Stimulated activated naive CD8-positive, alpha-beta T cell treated with anti-CD3 and anti-CD28 coated beads, Interleukin-15, Interleukin-2, amounts not matched to agents 100 U/mL and 50 U/mL, for 24 hours (primary cell): ENCODE measurements around the gene HCRTR1.

Experiments
- ATAC-seq: fragments of 150-1000 bp; cut with Tn5 transposase; one replicate; pipeline ENCODE4 v1.10.0; 2021
- DNase-seq: peaks from one replicate; pipeline ENCODE4 v3.0.0; 2021

The HCRTR1 gene

DNA sequence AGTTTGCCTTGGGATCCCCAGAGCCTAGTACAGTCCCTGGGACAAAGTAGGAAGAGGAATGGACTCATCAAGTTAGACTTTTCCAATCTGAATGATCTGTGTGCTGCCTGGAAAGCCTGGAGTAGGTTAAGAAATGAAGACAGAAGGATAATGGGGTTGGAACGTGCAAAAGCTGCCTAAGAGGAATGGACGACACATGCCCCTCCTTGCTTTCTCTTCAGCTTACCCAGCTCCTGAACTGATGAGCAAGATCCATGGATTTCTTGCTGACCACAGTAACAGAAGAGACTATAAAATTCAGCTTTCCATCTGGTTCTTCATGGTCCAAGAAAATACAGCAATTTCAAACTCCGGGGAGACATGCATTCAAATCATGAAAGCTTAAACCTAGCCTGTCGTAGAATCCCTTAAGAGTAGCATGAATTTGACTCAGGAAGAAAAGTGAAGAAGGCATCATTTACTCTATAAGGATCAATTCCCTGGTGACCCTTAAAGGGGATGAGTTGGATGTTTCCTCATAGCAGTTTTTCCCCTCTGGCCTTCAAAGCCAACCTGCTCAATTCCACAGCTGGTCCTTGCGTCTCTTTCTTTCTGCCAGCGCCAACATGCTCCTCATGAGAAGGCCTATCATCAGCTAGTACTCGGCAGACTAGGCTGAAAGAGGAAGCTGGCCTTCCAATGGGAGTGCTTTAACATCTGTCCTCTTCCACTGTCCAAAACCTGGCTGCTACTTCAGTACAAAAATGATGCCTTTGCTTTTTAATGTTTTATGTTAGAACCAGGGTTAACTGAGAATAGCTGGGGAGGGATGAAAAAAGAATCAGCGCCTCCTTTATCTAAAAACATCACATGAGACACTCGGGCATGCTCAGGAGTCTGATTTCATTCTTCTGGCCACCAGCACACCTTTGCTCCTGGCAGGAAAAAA lies 32.9 kb downstream of the HCRTR1 start:
- ATAC-seq (no peak), DNase-seq (no peak)

- no peak for DNase-seq
- ATAC-seq: no peak
Observed at GRCh38 chr1:31651089-31651420, 33.6 kb downstream of the HCRTR1 start.

GRCh38 chr1:31651766-31652165 lies 34.3 kb downstream of the HCRTR1 start:
- DNase-seq (no peak), ATAC-seq (no peak)

- ATAC-seq (no peak), DNase-seq (no peak)
Observed at GRCh38 chr1:31652891-31653499, 35.5 kb downstream of the HCRTR1 start.

DNA sequence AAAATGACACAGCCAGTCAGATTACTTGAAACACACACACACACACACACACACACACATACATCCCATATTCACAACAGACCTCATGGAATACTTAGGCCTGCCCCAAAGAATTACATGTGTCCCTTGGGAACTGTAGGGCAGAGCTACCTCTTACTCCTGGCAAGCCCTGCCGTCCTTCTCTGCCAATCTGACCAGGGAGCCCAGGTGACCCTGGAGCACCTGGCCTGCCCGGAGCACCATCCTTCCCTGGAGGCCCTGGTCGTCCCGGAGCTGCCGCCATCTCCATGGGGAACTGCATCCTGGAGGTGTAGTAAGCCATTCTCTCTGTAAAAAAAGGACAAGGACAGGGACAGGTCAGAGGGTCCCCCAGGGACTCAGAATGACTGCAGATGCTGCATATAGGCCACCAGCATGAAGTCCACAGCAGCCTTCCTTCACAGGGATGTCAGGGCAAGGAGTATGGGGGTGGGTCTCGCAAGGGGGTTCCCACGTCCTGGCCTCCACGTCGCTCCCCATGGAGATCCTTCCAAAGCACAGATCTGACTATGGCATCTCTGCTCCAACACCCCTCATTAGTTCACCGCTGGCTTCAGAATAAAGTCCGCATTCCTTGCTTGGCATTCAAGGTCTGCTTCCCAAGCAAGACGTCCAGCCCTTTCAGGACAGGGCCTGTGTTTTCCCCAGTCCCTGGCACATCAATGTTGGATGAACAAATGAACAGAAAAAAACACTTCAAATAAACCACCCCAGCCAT lies 36.4 kb downstream of the HCRTR1 start:
- ATAC-seq: no peak
- no peak for DNase-seq

DNA sequence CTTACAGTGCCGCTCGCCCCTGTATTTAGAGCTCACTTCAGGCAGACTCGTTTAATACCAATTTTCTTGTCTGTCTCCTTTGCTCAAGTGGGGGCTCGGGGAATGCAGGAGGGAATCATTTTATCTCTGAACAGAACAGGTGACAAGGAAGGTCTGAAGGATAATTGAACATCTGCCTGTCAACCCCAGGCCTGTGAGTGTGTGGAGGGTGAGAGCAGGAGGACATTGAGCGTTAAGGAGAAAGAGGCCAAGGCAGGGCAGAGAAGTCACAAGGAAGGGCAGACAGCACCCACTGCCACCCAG lies 36.9 kb downstream of the HCRTR1 start:
- no peak for DNase-seq
- no peak for ATAC-seq

- no peak for DNase-seq
- ATAC-seq: no peak
Observed at GRCh38 chr1:31655104-31655503, 37.6 kb downstream of the HCRTR1 start.

DNA sequence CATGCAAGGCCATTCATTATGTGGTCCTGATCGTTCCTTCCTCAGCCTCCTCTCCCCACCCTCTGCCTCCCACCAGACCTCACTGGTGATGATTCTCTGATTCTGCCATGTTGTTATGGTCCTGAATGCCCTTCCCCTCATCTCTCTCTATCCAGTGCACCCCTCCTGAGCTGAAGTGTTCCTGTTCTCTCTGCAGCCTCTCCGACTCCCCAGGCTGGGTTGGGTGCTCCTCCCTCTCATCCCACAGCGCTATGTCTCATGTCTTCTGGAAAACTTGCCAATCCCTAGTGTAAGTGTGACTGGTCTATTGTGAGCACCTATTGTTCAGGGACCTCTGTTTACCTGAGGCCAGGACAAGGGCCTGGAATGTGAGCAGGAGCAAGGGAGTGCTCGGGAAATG lies 38.3 kb downstream of the HCRTR1 start:
- ATAC-seq (no peak), DNase-seq (no peak)

DNA sequence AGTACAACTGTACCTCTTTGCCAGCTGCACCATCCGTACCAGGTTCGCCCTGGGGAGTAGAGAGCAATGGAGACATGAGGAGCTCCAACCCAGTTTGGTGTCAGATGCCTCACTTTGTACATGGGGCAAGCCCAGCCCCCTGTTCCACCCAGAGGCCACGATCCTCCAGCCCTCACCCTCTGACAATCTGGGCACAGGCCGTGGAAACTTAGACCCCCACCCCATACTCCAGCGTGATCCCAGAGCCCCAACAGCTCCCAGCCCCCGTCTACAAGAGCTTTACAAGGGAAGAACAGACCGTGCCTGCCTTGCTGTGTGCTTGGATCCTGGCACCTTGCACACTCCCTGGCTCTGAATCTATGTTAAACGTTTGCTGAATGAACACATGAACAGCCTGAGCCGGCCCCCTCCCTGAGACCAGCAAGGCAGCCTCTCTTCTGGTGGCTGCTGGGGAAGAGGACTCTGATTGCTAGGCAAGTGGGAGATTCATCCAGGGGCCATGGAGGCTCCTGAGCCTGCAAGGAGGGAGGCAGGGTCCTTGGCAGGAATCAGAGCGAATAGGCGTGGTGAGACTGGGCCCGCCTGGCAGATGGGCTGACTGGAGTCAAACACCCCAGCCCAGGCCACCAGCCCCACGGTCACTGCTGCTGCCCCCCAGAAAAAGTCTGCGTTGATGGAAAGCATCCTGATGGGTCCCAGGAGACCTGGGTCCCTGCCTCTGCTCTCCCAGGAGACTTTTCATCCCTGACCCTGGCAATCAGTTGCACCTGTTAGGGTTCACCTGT lies 39.7 kb downstream of the HCRTR1 start:
- ATAC-seq (no peak), DNase-seq (no peak)

DNA sequence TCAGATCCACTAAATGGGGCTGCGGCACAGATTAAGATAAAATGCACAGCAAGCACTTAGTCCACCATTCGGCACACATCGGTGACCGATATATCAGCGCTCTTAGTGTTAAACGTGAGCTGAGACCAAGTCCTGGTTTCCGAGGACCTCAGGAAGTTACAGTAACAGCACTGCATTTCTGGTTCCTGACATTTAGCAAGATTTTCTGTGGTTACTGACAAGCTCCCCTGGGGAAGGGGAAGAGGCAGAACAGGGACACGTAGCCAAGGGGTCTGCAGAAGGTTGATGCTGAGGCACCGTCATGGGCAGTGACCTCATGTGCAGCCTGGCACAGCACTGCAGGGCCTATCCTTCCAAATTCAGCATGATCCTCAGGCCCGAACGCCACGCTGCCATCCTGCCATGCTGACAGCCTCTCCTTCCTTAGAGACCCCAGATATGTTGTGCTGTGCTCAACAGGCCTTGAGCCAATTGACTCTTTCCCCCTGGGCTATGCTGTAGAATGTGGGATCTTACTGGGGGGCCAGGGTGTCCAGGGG lies 40.6 kb downstream of the HCRTR1 start:
- DNase-seq: no peak
- ATAC-seq: no peak

DNA sequence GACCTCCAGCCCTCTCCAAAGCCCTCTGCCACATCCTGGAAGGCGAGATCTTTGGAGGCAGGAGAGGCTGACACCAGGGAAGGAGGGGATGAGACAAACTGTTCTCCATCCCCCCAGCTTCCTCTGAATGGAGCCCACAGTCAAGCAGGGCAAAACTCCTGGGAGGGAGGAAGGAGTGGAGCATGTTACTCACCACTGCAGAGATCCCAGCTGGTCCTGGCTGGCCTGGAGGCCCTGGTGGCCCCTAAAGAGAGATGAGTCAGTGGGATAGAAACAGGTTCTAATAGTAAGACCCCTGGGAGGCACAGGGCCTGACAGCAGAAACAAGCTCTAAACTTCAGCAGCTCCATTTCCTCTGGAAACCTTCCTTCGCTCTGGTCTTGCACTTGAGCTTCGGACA lies 41.2 kb downstream of the HCRTR1 start:
- DNase-seq: no peak
- ATAC-seq: no peak

DNA sequence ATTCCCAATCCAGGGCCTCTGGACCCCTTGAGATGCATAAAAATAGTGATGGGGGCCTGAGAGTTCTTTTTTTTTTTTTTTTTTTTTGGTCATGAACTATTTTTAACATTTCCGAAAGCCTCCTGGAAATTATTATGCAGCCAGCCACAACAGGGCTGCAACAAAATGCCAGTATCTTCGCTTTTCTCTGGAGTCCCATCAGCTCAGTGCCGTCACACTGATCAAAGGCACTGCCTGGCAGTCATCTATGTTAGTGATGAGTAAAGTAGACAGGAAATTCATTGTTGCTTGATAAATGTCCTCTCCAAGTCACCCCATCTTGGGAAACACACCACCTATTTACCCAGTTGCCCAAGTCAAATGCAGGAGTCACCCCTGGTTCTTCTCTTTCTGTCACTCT lies 42.4 kb downstream of the HCRTR1 start:
- no peak for DNase-seq
- ATAC-seq: no peak

DNA sequence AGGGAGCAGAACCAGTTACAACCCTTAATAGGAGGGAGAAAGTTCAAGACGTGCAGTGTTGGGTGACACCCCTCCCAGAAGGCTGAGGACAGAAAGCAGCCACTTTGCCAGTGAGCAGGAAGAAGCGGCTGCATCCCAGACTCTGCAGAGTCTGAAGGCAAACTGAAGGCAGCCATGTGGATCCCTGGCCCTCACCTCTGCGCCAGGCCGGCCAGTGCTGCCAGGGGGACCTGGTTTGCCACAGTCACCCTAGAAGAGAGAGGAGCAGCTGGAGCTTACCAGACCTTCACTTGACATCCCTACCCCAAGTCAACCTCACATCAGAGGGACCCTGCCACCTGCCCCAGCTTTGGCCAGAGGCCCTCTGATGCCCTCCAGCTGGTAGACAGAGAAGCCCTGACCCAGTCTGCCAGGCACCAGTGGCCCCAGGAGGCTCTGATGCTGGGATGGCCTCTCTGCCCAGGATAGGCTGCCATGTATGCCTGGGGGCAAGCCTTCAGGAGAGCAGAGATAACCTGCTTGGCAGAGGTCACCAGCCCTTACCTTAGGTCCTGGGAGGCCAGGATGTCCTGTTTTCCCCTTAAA lies 43.5 kb downstream of the HCRTR1 start:
- no peak for DNase-seq
- ATAC-seq: no peak

- no peak for ATAC-seq
- no peak for DNase-seq
Observed at GRCh38 chr1:31661856-31662255, 44.4 kb downstream of the HCRTR1 start.

- no peak for DNase-seq
- no peak for ATAC-seq
Observed at GRCh38 chr1:31662463-31662862, 45.0 kb downstream of the HCRTR1 start.

- peak; percentile 74 for DNase-seq
Observed at GRCh38 chr1:31663622-31664452, 46.3 kb downstream of the HCRTR1 start.

DNA sequence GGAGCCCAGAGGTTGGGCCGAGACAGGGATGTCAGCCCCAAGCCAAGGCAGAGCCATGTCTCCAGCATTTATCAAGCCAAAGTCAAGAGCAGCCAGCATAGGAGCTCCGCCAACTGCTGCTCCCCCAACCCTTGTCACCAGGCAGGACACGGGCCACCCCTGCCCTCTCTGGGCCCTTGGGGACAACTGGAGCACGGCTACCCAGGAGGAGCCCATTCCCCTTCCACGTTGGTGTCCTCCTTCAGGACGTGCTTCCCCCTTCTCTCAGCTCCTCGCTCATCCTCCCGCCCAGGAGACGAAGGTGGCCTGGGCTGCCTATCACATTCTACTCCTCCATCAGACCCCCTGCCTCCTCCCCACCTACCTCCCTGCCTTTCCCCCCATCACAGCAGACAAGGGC lies 47.0 kb downstream of the HCRTR1 start:
- DNase-seq (no peak), ATAC-seq (no peak)

More at GRCh38 chr1:31663622-31664452, 46.3 kb downstream of the HCRTR1 start:
- ATAC-seq: no peak

DNA sequence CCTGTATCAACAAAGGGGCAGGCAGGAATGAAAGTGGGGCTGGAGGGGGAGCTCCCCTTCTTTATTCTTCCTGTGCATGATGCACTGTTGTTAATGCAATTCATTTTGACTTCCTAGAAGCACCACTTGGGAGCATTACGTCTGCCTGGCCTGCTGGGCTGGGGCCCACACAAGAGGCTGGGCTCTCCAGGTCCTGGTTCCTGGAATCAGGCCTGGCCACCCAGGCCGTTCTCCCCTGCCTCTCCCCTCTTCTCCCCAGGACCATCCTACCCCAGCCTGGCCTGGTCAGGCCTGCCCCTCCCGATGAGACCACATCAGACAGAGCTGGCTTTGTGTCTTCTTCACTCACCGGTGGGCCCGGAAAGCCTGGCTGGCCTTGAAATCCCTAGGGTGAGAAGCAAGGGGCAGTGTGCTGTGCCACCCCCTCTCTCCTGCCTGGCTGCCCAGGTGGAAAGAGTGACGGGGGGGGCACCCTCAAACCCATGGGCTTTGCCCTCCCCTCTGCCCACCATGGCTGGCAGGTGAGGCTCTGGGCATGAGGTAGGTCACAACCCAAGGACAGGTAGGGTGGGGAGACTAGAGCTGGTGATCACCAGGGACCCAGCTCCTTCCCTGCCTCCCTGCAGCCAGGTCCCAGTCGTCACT lies 47.9 kb downstream of the HCRTR1 start:
- DNase-seq: no peak
- ATAC-seq: no peak

- ATAC-seq: no peak
- no peak for DNase-seq
Observed at GRCh38 chr1:31666263-31666963, 48.9 kb downstream of the HCRTR1 start.
